HCT116 (cell line): Measurements from ENCODE around the gene ZNF860. TPM values are rescaled to one million over a fixed set of nuclear protein-coding genes. Genes with fewer than 3 reads are reported as not detected.

Source experiments
- ATAC-seq: fragments of 200-7000 bp; cut with Tn5 transposase; 2 replicates; pipeline ENCODE4 v1.9.1; 2020; ENCODE audit warnings: mild to moderate bottlenecking, moderate library complexity
- BruUV-seq: library from RNA; stranded (reverse); fragments of 400-500 nt; replicated peaks from 2 replicates; lab custom pipeline; 2021; lab: Mats Ljungman, UMichigan
- CTCF ChIA-PET: fragments of 300-600 bp; sonication (Branson Sonifier 250); formaldehyde crosslinking; loops from one replicate; lab custom pipeline; 2021; ENCODE audit warnings: antibody characterized with exemption; lab: Charles Lee
- POLR2A ChIA-PET: fragments of 300-600, 350-600 bp; sonication (Branson Sonifier 250); formaldehyde crosslinking; loops from one replicate; lab custom pipeline; 2021; ENCODE audit warnings: antibody characterized with exemption; lab: Charles Lee
- RAD21 ChIA-PET, 2 experiments: fragments of 300-600 bp; sonication (Branson Sonifier 250); formaldehyde crosslinking; loops; one replicate each; lab custom pipeline; 2023; ENCODE audit warnings: low total read pairs in 2 of 2; ENCODE audit not compliant: uncharacterized antibody in 2 of 2, unreplicated experiment in 2 of 2, low non-redundant PET in 1 of 2; lab: Charles Lee
- DNase-seq: peaks from one replicate; pipeline ENCODE4 v3.0.0-alpha.2; 2010; ENCODE audit warnings: low read depth, low spot score
- H2AFZ ChIP-seq: fragments of 200-600 bp; shearing (Covaris generic), sonication (generic); 2 replicates; pipeline ENCODE4 v1.6.1; 2017; ENCODE audit warnings: low read depth, mixed run types, mixed read lengths, antibody characterized with exemption, low read length; ENCODE audit not compliant: poor library complexity, severe bottlenecking
- H3K27ac ChIP-seq: 2 replicates; pipeline ENCODE4 v1.5.1; 2012; ENCODE audit warnings: low read depth, low read length
- H3K27me3 ChIP-seq: fragments of 200-600 bp; sonication (generic); 2 replicates; pipeline ENCODE4 v1.6.1; 2016; ENCODE audit warnings: mixed run types, low read length, mixed read lengths; ENCODE audit not compliant: insufficient read depth
- H3K36me3 ChIP-seq, 2 experiments: fragments of 200-500 bp in 1 of 2; fragments of 200-600 bp in 1 of 2; sonication (Bioruptor generic) in 1 of 2; sonication (generic) in 1 of 2; 2 replicates each; pipeline versions ENCODE4 v1.5.1 to v1.6.1; 2014 to 2016; ENCODE audit warnings: low read length in 2 of 2, inconsistent platforms in 1 of 2, mixed read lengths in 1 of 2, mixed run types in 1 of 2; ENCODE audit not compliant: insufficient read depth in 2 of 2, control insufficient read depth in 1 of 2
- H3K4me1 ChIP-seq, 2 experiments: fragments of 200-600 bp in 1 of 2; sonication (generic) in 1 of 2; 2 replicates each; pipeline versions ENCODE4 v1.5.1 to v1.6.1; 2012 to 2017; ENCODE audit warnings: low read length in 2 of 2, inconsistent platforms in 1 of 2, mild to moderate bottlenecking in 1 of 2, mixed read lengths in 1 of 2, mixed run types in 1 of 2, moderate library complexity in 1 of 2; ENCODE audit not compliant: insufficient read depth in 2 of 2, control insufficient read depth in 1 of 2
- H3K4me2 ChIP-seq: fragments of 200-600 bp; sonication (generic); 2 replicates; pipeline ENCODE4 v1.6.1; 2017; ENCODE audit warnings: mixed run types, low read length, mixed read lengths
- H3K4me3 ChIP-seq, 2 experiments: fragments of 200-600 bp in 1 of 2; sonication (generic) in 1 of 2; replicated peaks in 1 of 2; 2 replicates each; pipeline ENCODE4 v1.5.1; 2011 to 2016; ENCODE audit warnings: low read length in 2 of 2, control low read depth in 1 of 2, low read depth in 1 of 2, mild to moderate bottlenecking in 1 of 2, mixed read lengths in 1 of 2, mixed run types in 1 of 2
- H3K79me2 ChIP-seq: fragments of 200-600 bp; sonication (generic); 2 replicates; pipeline ENCODE4 v1.6.1; 2017; ENCODE audit warnings: mild to moderate bottlenecking, mixed run types, low read length, moderate library complexity, mixed read lengths; ENCODE audit not compliant: insufficient read depth
- H3K9ac ChIP-seq: fragments of 200-600 bp; sonication (generic); 2 replicates; pipeline ENCODE4 v1.6.1; 2016; ENCODE audit warnings: low read length, mixed read lengths
- H3K9me2 ChIP-seq: fragments of 200-600 bp; sonication (generic), shearing (Covaris generic); 2 replicates; pipeline ENCODE4 v1.6.1; 2017; ENCODE audit warnings: mixed run types, mild to moderate bottlenecking, moderate library complexity; ENCODE audit not compliant: insufficient read depth
- H3K9me3 ChIP-seq, 2 experiments: fragments of 200-500 bp in 1 of 2; fragments of 200-600 bp in 1 of 2; sonication (Bioruptor generic) in 1 of 2; sonication (generic) in 1 of 2; 2 replicates each; pipeline ENCODE4 v1.6.1; 2014 to 2017; ENCODE audit warnings: low read length in 2 of 2, mixed read lengths in 2 of 2, inconsistent platforms in 1 of 2, low read depth in 1 of 2, mild to moderate bottlenecking in 1 of 2, mixed run types in 1 of 2, moderate library complexity in 1 of 2; ENCODE audit not compliant: control insufficient read depth in 1 of 2, insufficient read depth in 1 of 2
- H4K20me1 ChIP-seq: fragments of 200-600 bp; sonication (generic), shearing (Covaris generic); 2 replicates; pipeline ENCODE4 v1.6.1; 2017; ENCODE audit warnings: mixed run types, mild to moderate bottlenecking, moderate library complexity; ENCODE audit not compliant: insufficient read depth
- CBX3 ChIP-seq: IDR thresholded peaks from 2 replicates; pipeline ENCODE4 v1.6.1; 2012; ENCODE audit warnings: low read depth
- CEBPB ChIP-seq: IDR thresholded peaks from 2 replicates; pipeline ENCODE4 v1.6.1; 2012; ENCODE audit warnings: low read depth
- CTCF ChIP-seq, 3 experiments: fragments of 200-600 bp in 1 of 3; sonication (generic) in 1 of 3; IDR thresholded peaks in 2 of 3; conservative IDR thresholded peaks in 1 of 3; 2 replicates each; pipeline ENCODE4 v1.5.1; 2012 to 2017; ENCODE audit warnings: low read depth in 2 of 3, low read length in 2 of 3, antibody characterized with exemption in 1 of 3, borderline replicate concordance in 1 of 3, control low read depth in 1 of 3, mild to moderate bottlenecking in 1 of 3, mixed read lengths in 1 of 3, mixed run types in 1 of 3, moderate library complexity in 1 of 3; ENCODE audit not compliant: insufficient read depth in 1 of 3
- EGR1 ChIP-seq: IDR thresholded peaks from 2 replicates; pipeline ENCODE4 v1.6.1; 2012; ENCODE audit warnings: low read depth
- JUND ChIP-seq: IDR thresholded peaks from 2 replicates; pipeline ENCODE4 v1.6.1; 2012
- MAX ChIP-seq: IDR thresholded peaks from 2 replicates; pipeline ENCODE4 v1.6.1; 2012
- POLR2A ChIP-seq: IDR thresholded peaks from 2 replicates; pipeline ENCODE4 v1.7.0; 2011; ENCODE audit warnings: borderline replicate concordance; ENCODE audit not compliant: insufficient read depth, insufficient read length; ENCODE audit errors: extremely low read depth
- RAD21 ChIP-seq: IDR thresholded peaks from 2 replicates; pipeline ENCODE4 v1.6.1; 2012; ENCODE audit warnings: low read depth, mild to moderate bottlenecking
- REST ChIP-seq: IDR thresholded peaks from 2 replicates; pipeline ENCODE4 v1.6.1; 2012; ENCODE audit warnings: low read depth
- SIN3A ChIP-seq: IDR thresholded peaks from 2 replicates; pipeline ENCODE4 v1.6.1; 2012; ENCODE audit warnings: low read depth
- SP1 ChIP-seq: IDR thresholded peaks from 2 replicates; pipeline ENCODE4 v1.6.1; 2012; ENCODE audit warnings: low read depth
- ZBTB33 ChIP-seq: IDR thresholded peaks from 2 replicates; pipeline ENCODE4 v1.6.1; 2011; ENCODE audit warnings: mild to moderate bottlenecking, low read length, moderate library complexity; ENCODE audit not compliant: insufficient replicate concordance; ENCODE audit errors: extremely low read depth
- ZNF274 ChIP-seq: fragments of 200-500 bp; sonication (Bioruptor generic); IDR thresholded peaks from 2 replicates; pipeline ENCODE4 v1.6.1; 2014; ENCODE audit warnings: mild to moderate bottlenecking, low read depth, low read length, inconsistent platforms
- intact Hi-C: fragments of 100-400 bp; cut with micrococcal nuclease; formaldehyde crosslinking; loops from 2 replicates; pipeline ENCODE4 v1.10.0; 2022
- total RNA-seq: library from RNA; stranded (reverse); gene quantifications from one replicate; pipeline ENCODE4 v1.2.1, GENCODE V29; 2021; ENCODE audit not compliant: unreplicated experiment

The ZNF860 gene
- total RNA-seq, 1 experiment from 2014 or later, result 2.9 TPM

- TF ChIP-seq CTCF (IDR thresholded peaks at IDR 0.05 in 2 of 3, conservative IDR thresholded peaks at IDR 0.05 in 1 of 3; ENCODE audit: borderline replicate concordance in 1 of 3, insufficient read depth in 1 of 3, low read depth in 2 of 3, low read length in 2 of 3) (no peak), ZBTB33 (no peak), SP1 (no peak), REST (no peak), MAX (no peak), CEBPB (no peak), CBX3 (no peak), ZNF274 (no peak), EGR1 (no peak), SIN3A (no peak), JUND (no peak), RAD21 (no peak), POLR2A (no peak)
- no peak overlapping the region for H3K27ac ChIP-seq
- BruUV-seq, result no TSS peak
- H3K36me3 ChIP-seq, result no peaks in the 10 kb centered on the region
- no peak overlapping the region for H3K9ac ChIP-seq
- peaks cover 22% of the 10 kb centered on the region for H3K79me2 ChIP-seq
- ChIA-PET CTCF (no interaction called here), RAD21 (no interaction called here), POLR2A (no interaction called here)
- intact Hi-C loops, result no loop called here
- no peaks in the 10 kb centered on the region for H3K9me2 ChIP-seq
- H3K4me2 ChIP-seq, result no peak overlapping the region
- H3K4me3 ChIP-seq, result no peak overlapping the region
- peaks cover 0 to 13% of the 10 kb centered on the region in 2 experiments; a peak in 1 of 4 replicates for H3K9me3 ChIP-seq
- H3K4me1 ChIP-seq, result peaks cover 14 to 19% of the 10 kb centered on the region in 2 experiments
- no peak overlapping the region for H2AFZ ChIP-seq
- ATAC-seq (no peak), DNase-seq (no peak)
- H4K20me1 ChIP-seq, result no peaks in the 10 kb centered on the region
- no peaks in the 10 kb centered on the region for H3K27me3 ChIP-seq
Measured at GRCh38 chr3:31959251-31959650, 22.3 kb upstream of the ZNF860 start.
